MCF 10A (cell line): ENCODE results near the gene NINJ2. TPM values are rescaled to one million over a fixed set of nuclear protein-coding genes. Genes with fewer than 3 reads are reported as not detected.

Experiments used
- BruUV-seq: library from RNA; stranded (reverse); fragments of 400-500 nt; replicated peaks from 2 replicates; lab custom pipeline; 2021; lab: Mats Ljungman, UMichigan
- CTCF ChIA-PET: fragments of 300-600 bp; sonication (Branson Sonifier 250); formaldehyde crosslinking; extraction: SDS; loops from one replicate; lab custom pipeline; 2021; ENCODE audit warnings: antibody characterized with exemption, inconsistent platforms; lab: Yijun Ruan, JAX
- POLR2A ChIA-PET: fragments of 300-600, 350-650 bp; sonication (Branson Sonifier 250); formaldehyde crosslinking; extraction: SDS; loops from one replicate; lab custom pipeline; 2020; ENCODE audit warnings: antibody characterized with exemption, inconsistent platforms; lab: Yijun Ruan, JAX
- DNase-seq: peaks from one replicate; pipeline ENCODE4 v3.0.0-alpha.2; 2018; ENCODE audit not compliant: unreplicated experiment
- H3K27ac Mint-ChIP-seq: one replicate; pipeline ENCODE4 v1.8.0; 2022; ENCODE audit warnings: mild to moderate bottlenecking, low read depth, mixed read lengths; ENCODE audit not compliant: unreplicated experiment
- H3K27me3 Mint-ChIP-seq: one replicate; pipeline ENCODE4 v1.8.0; 2022; ENCODE audit warnings: mixed read lengths; ENCODE audit not compliant: insufficient read depth, unreplicated experiment
- H3K36me3 Mint-ChIP-seq: one replicate; pipeline ENCODE4 v1.8.0; 2022; ENCODE audit warnings: mild to moderate bottlenecking, moderate library complexity, mixed read lengths; ENCODE audit not compliant: insufficient read depth, unreplicated experiment
- H3K4me1 Mint-ChIP-seq: one replicate; pipeline ENCODE4 v1.8.0; 2022; ENCODE audit warnings: mixed read lengths; ENCODE audit not compliant: insufficient read depth, unreplicated experiment
- H3K4me3 Mint-ChIP-seq: one replicate; pipeline ENCODE4 v1.8.0; 2022; ENCODE audit warnings: mild to moderate bottlenecking, moderate library complexity, mixed read lengths; ENCODE audit not compliant: unreplicated experiment
- H3K9me3 Mint-ChIP-seq: one replicate; pipeline ENCODE4 v1.8.0; 2022; ENCODE audit warnings: mixed read lengths; ENCODE audit not compliant: unreplicated experiment
- intact Hi-C: fragments of 100-400 bp; cut with micrococcal nuclease; formaldehyde crosslinking; loops from 2 replicates; pipeline ENCODE4 v1.14.1; 2022
- total RNA-seq: library from RNA; stranded (reverse); gene quantifications from 2 replicates; pipeline ENCODE4 v1.2.3, GENCODE V29; 2022
- TF ChIP-seq, protein P1 (sequence below): fragments of 200-600 bp; IDR thresholded peaks from one replicate; pipeline ENCODE4 v1.8.0; 2022; ENCODE audit warnings: antibody characterized with exemption, mild to moderate bottlenecking; ENCODE audit not compliant: unreplicated experiment

Gene NINJ2
- total RNA-seq, 1 experiment from 2014 or later, result not detected

DNA sequence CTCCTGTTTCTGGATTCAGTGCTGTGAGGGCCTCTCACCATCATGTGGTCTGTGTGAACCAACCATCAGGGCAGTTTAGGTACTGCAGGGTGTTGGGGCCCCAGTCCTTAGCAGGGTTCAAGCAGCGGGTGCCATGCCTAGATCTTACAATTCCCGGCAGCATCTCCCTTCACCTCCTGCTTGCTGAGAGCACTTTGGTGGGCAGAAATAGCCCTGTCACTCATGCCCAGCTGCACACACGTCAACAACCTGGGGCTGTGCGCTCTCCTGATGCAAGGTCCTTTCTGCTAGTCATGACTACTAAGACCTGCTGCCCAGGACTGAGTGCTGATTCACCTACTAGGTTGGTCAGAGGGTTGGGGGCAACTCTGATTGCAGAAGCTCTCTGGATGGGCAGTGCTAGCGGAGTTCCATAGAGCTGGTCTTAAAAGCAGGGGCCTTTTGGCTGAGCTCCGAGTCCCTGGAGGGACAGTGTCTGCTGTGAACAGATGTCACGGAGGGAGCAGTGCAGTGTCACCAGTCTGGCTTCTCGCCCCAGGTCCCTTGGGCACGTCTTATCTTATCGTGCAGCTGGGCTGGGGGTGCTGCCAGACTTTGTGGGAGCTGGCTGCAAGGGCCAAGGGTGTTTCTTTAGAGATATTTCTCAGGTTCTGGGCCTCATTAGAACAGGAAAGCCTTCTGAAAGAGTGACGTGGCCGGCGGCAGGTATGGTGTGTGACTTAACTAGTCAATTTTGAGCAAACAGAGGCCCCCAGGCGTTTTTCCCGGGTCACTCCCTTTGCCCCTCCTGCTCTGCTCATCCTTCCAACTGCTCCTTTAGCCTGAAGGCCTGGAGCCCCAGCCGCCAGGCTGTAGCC, 71.8 kb downstream of the NINJ2 start:
- Mint-ChIP-seq H3K4me1 (no peaks in the 10 kb centered on the region), H3K36me3 (no peaks in the 10 kb centered on the region), H3K27ac (no peak overlapping the region), H3K27me3 (no peaks in the 10 kb centered on the region), H3K9me3 (no peaks in the 10 kb centered on the region), H3K4me3 (no peak overlapping the region)
- POLR2A ChIA-PET, result no interaction called here
- TF ChIP-seq, protein P1, sequence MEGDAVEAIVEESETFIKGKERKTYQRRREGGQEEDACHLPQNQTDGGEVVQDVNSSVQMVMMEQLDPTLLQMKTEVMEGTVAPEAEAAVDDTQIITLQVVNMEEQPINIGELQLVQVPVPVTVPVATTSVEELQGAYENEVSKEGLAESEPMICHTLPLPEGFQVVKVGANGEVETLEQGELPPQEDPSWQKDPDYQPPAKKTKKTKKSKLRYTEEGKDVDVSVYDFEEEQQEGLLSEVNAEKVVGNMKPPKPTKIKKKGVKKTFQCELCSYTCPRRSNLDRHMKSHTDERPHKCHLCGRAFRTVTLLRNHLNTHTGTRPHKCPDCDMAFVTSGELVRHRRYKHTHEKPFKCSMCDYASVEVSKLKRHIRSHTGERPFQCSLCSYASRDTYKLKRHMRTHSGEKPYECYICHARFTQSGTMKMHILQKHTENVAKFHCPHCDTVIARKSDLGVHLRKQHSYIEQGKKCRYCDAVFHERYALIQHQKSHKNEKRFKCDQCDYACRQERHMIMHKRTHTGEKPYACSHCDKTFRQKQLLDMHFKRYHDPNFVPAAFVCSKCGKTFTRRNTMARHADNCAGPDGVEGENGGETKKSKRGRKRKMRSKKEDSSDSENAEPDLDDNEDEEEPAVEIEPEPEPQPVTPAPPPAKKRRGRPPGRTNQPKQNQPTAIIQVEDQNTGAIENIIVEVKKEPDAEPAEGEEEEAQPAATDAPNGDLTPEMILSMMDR, result no peak
- no TSS peak for BruUV-seq
- DNase-seq, result no peak
- CTCF ChIA-PET, result interaction anchor here (0.7 to 1.1 kb wide), 2 partner anchors 16 to 405 kb away, joined by 3 read pairs; no protein-coding TSS in a partner anchor
- intact Hi-C loops, result no loop called here

DNA sequence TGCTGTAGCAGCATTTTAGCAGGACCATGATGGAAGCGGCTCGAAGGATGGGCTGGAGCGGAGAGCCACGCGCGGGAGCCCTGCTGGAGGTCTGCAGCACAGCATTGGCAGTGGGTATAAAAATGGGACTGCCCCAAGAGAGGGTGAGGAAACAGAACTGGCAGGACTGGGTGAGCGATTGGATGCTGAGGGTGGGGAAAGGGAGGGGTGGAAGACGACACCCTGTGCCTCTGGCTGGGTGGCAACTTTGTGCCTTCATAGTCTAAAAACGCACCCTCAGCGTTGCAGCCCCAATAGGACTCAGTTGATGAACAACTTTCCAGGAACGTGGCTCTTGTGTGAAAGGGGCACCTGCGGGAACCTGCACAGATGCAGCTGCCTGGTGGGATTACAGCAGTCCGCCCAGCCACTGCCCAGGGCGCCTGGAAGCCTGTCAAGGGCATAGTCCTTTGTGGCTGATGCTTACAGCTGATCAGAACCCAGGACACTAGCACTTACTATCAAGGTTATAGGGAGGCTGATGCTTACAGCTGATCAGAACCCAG, 73.0 kb downstream of the NINJ2 start:
- CTCF ChIA-PET, result no interaction called here
- no peaks in the 10 kb centered on the region for H3K27me3 Mint-ChIP-seq

DNA sequence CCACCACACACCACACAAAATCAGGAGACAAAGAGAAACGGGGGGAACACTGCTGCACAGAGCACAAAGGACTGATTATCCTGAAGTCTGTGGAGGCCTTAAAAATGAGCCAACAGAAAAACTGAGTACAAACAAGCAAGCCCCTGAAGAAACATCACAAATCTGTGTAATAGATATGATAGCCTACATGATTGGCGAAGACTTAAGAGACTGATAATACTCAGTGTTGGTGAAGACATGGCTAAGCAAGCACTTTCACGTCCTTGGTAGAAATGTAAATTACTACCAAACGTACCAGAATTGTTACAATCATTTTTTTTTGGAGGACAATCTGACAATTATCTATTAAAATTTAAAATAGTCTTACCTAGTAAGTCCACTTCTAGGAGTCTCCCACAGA, 74.6 kb downstream of the NINJ2 start:
- H3K9me3 Mint-ChIP-seq, result no peaks in the 10 kb centered on the region
- no peaks in the 10 kb centered on the region for H3K4me1 Mint-ChIP-seq
- POLR2A ChIA-PET, result interaction anchor here (0.7 to 1.1 kb wide), 2 partner anchors 10 to 28 kb away, joined by 3 to 4 read pairs; no protein-coding TSS in a partner anchor
- BruUV-seq, result no TSS peak
- H3K27ac Mint-ChIP-seq, result no peak overlapping the region
- CTCF ChIA-PET, result interaction anchor here (1.1 kb wide), 1 partner anchor 226 kb away, joined by 3 read pairs; no protein-coding TSS in a partner anchor
- intact Hi-C loops, result no loop called here
- no peaks in the 10 kb centered on the region for H3K27me3 Mint-ChIP-seq
- H3K4me3 Mint-ChIP-seq, result no peak overlapping the region
- no peaks in the 10 kb centered on the region for H3K36me3 Mint-ChIP-seq
- TF ChIP-seq, protein P1, result no peak
- DNase-seq, result no peak

More for the DNA sequence above, 73.0 kb downstream of the NINJ2 start:
- Mint-ChIP-seq H3K27ac (no peak overlapping the region), H3K4me3 (no peak overlapping the region), H3K4me1 (no peaks in the 10 kb centered on the region), H3K36me3 (no peaks in the 10 kb centered on the region), H3K9me3 (no peaks in the 10 kb centered on the region)
- TF ChIP-seq, protein P1, result no peak
- BruUV-seq, result no TSS peak
- DNase-seq, result no peak
- POLR2A ChIA-PET, result no interaction called here
- intact Hi-C loops, result no loop called here

DNA sequence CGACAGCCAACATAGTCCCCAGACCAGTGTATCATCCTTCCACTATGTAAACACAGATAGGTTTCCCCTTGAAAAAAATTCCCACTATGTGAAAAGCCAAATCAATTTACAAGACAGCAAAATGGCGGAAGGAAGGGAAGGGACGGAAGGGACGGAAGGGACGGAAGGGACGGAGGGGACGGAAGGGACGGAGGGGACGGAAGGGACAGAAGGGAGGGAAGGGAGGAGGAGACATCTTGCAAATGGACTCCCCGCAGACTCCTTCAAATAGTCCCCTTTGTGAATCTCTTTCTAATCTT, 75.3 kb downstream of the NINJ2 start:
- intact Hi-C loops, result no loop called here
- Mint-ChIP-seq H3K4me1 (no peaks in the 10 kb centered on the region), H3K9me3 (no peaks in the 10 kb centered on the region), H3K4me3 (no peak overlapping the region), H3K27me3 (no peaks in the 10 kb centered on the region), H3K36me3 (no peaks in the 10 kb centered on the region), H3K27ac (no peak overlapping the region)
- ChIA-PET POLR2A (no interaction called here), CTCF (no interaction called here)
- no peak for DNase-seq
- TF ChIP-seq, protein P1, result no peak
- BruUV-seq, result no TSS peak
